K562 (cell line): Measurements from ENCODE around the gene POLR1H. TPM values are rescaled to one million over a fixed set of nuclear protein-coding genes. Genes with fewer than 3 reads are reported as not detected.

Experiments
- BHLHE40 ChIP-seq: IDR thresholded peaks from 2 replicates; pipeline ENCODE4 v1.6.1; 2011; ENCODE audit warnings: low read length, improper control_type of control experiment
- CEBPB ChIP-seq: fragments of 450-650 bp; IDR thresholded peaks from 2 replicates; pipeline ENCODE4 v1.6.1; 2016; ENCODE audit warnings: missing genetic modification characterization, missing compliant biosample characterization
- CHD2 ChIP-seq: IDR thresholded peaks from 2 replicates; pipeline ENCODE4 v1.6.1; 2011; ENCODE audit warnings: low read depth, low read length
- FOXA1 ChIP-seq: fragments of 450-650 bp; IDR thresholded peaks from 2 replicates; pipeline ENCODE4 v1.6.1; 2016; ENCODE audit warnings: mild to moderate bottlenecking, borderline replicate concordance
- MAFK ChIP-seq: IDR thresholded peaks from 2 replicates; pipeline ENCODE4 v1.6.1; 2011; ENCODE audit warnings: low read length, improper control_type of control experiment
- MTA1 ChIP-seq: fragments of 450-650 bp; IDR thresholded peaks from 2 replicates; pipeline ENCODE4 v1.6.1; 2017; ENCODE audit warnings: borderline replicate concordance
- PRPF4 ChIP-seq: fragments of 200-400 bp; formaldehyde crosslinking; IDR thresholded peaks from one replicate; pipeline ENCODE4 v1.6.1; 2017; ENCODE audit warnings: low read length, low read depth, mild to moderate bottlenecking; ENCODE audit not compliant: insufficient read depth, poor library complexity, severe bottlenecking
- RB1 ChIP-seq: fragments of 450-650 bp; IDR thresholded peaks from 2 replicates; pipeline ENCODE4 v1.6.1; 2017; ENCODE audit warnings: low read depth, mild to moderate bottlenecking
- XRCC3 ChIP-seq: fragments of 450-650 bp; IDR thresholded peaks from 2 replicates; pipeline ENCODE4 v1.6.1; 2017; ENCODE audit warnings: mild to moderate bottlenecking, moderate library complexity
- YBX1 ChIP-seq: fragments of 450-650 bp; IDR thresholded peaks from 2 replicates; pipeline ENCODE4 v1.7.1; 2016; ENCODE audit warnings: mild to moderate bottlenecking
- ZFX ChIP-seq: sonication (generic); formaldehyde crosslinking; IDR thresholded peaks from 2 replicates; pipeline ENCODE4 v1.8.0; 2022; ENCODE audit warnings: mild to moderate bottlenecking, missing genetic modification reagents, moderate library complexity
- ZNF124 ChIP-seq: sonication (generic); formaldehyde crosslinking; IDR thresholded peaks from 2 replicates; pipeline ENCODE4 v1.8.1; 2022; ENCODE audit warnings: missing genetic modification reagents
- ZNF408 ChIP-seq: fragments of 250-450 bp; sonication (Bioruptor Pico); IDR thresholded peaks from 2 replicates; pipeline ENCODE4 v1.4.0; 2020; ENCODE audit warnings: low read depth, mild to moderate bottlenecking, moderate library complexity
- polyA plus RNA-seq, 8 experiments: library from polyadenylated mRNA; depleted of rRNA in 4 of 8; stranded (reverse) in 5 of 8; unstranded in 3 of 8; fragments of >200 nt; fragmentation: Nextera tagmentation in 2 of 8; fragmentation: Illumina TruSeq in 1 of 8; extraction: Ambion mirVana in 2 of 8; extraction: Trizol in 1 of 8; gene quantifications; 2 replicates each; pipeline versions ENCODE4 v1.2.1 to v1.2.3, GENCODE V29; 2011 to 2014; ENCODE audit warnings: inconsistent platforms in 1 of 8, missing spikeins in 1 of 8
- total RNA-seq, 7 experiments: library from RNA; depleted of rRNA in 6 of 7; stranded (reverse); fragments of >200 nt in 6 of 7; fragmentation: Illumina TruSeq in 2 of 7; extraction: Trizol in 2 of 7; gene quantifications; 2 replicates each; pipeline versions ENCODE4 v1.2.1 to v1.2.3, GENCODE V29; 2011 to 2021; ENCODE audit warnings: low replicate concordance in 1 of 7
- TF ChIP-seq, protein P1 (sequence below): sonication (generic); formaldehyde crosslinking; IDR thresholded peaks from 2 replicates; pipeline ENCODE4 v1.8.0; 2022; ENCODE audit warnings: mild to moderate bottlenecking, missing genetic modification reagents, borderline replicate concordance
- TF ChIP-seq, protein P2 (sequence below): sonication (generic); formaldehyde crosslinking; IDR thresholded peaks from 2 replicates; pipeline ENCODE4 v1.4.0; 2020; ENCODE audit warnings: mild to moderate bottlenecking, missing genetic modification reagents
- TF ChIP-seq, protein P3 (sequence below): fragments of 450-650 bp; formaldehyde crosslinking; IDR thresholded peaks from 2 replicates; pipeline ENCODE4 v1.4.0; 2022; ENCODE audit warnings: missing genetic modification characterization
- TF ChIP-seq, protein P4 (sequence below): fragments of 450-650 bp; formaldehyde crosslinking; IDR thresholded peaks from 2 replicates; pipeline ENCODE4 v1.4.0; 2020; ENCODE audit warnings: mild to moderate bottlenecking, moderate library complexity
- TF ChIP-seq, protein P5 (sequence below): fragments of 450-650 bp; formaldehyde crosslinking; IDR thresholded peaks from 2 replicates; pipeline ENCODE4 v1.4.0; 2022; ENCODE audit warnings: mild to moderate bottlenecking, moderate library complexity
- TF ChIP-seq, protein P6 (sequence below): fragments of 250-450 bp; sonication (Bioruptor Pico); IDR thresholded peaks from 2 replicates; pipeline ENCODE4 v1.8.0; 2022; ENCODE audit warnings: inconsistent platforms

Gene POLR1H
- total and polyA plus RNA-seq, 9 of the 15 experiments (the other 6 are each of a cell fraction or from before 2014, with no cell fraction given): 92.2 to 333 (median 143) TPM

DNA sequence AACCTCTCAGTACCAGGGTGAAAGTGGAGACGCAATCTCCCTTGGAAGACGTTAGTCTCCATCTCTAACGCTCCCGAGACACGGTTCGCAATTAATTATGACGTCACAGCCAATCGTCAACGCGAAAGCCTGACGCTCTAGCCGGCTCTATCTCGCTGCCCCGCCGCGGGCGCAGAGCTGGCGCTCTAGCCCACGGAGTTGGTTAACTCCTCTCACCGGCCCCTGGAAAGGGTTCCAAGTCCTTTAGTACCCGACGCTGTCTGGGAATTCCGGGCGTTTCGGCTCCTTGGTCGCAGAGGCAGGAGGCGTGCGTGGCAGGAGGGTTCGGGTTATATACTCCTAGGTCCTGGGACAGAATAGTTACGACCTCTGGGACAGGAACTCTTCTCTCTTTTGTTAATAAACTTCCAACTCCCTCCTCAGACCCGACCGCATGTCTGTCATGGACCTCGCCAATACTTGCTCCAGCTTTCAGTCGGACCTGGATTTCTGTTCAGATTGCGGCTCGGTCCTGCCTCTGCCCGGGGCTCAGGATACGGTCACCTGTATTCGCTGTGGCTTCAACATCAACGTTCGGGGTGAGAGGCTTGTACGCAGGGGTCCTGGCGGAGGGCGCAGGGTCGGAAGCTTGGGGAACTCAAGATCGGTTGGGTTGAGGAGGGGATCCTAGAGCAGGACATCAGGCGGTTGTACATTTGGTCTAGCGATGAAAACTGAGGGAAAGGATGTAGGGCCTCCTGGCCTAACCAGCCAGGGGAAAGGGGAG lies at the start of gene POLR1H (continued):
- TF ChIP-seq, protein P1, sequence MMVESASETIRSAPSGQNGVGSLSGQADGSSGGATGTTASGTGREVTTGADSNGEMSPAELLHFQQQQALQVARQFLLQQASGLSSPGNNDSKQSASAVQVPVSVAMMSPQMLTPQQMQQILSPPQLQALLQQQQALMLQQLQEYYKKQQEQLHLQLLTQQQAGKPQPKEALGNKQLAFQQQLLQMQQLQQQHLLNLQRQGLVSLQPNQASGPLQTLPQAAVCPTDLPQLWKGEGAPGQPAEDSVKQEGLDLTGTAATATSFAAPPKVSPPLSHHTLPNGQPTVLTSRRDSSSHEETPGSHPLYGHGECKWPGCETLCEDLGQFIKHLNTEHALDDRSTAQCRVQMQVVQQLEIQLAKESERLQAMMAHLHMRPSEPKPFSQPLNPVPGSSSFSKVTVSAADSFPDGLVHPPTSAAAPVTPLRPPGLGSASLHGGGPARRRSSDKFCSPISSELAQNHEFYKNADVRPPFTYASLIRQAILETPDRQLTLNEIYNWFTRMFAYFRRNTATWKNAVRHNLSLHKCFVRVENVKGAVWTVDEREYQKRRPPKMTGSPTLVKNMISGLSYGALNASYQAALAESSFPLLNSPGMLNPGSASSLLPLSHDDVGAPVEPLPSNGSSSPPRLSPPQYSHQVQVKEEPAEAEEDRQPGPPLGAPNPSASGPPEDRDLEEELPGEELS (CRISPR knock-in tag): no peak
- no peak for TF ChIP-seq PRPF4
- no peak for TF ChIP-seq MAFK
- no peak; the same call in 1 of the 2 replicates for TF ChIP-seq CHD2
- TF ChIP-seq RB1: peak; percentile 85
- TF ChIP-seq ZNF124: no peak
- TF ChIP-seq, protein P2, sequence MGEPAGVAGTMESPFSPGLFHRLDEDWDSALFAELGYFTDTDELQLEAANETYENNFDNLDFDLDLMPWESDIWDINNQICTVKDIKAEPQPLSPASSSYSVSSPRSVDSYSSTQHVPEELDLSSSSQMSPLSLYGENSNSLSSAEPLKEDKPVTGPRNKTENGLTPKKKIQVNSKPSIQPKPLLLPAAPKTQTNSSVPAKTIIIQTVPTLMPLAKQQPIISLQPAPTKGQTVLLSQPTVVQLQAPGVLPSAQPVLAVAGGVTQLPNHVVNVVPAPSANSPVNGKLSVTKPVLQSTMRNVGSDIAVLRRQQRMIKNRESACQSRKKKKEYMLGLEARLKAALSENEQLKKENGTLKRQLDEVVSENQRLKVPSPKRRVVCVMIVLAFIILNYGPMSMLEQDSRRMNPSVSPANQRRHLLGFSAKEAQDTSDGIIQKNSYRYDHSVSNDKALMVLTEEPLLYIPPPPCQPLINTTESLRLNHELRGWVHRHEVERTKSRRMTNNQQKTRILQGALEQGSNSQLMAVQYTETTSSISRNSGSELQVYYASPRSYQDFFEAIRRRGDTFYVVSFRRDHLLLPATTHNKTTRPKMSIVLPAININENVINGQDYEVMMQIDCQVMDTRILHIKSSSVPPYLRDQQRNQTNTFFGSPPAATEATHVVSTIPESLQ (CRISPR knock-in tag): 0 out of 2 replicates have a peak, but pooled peaks have one; percentile 1
- TF ChIP-seq, protein P3, sequence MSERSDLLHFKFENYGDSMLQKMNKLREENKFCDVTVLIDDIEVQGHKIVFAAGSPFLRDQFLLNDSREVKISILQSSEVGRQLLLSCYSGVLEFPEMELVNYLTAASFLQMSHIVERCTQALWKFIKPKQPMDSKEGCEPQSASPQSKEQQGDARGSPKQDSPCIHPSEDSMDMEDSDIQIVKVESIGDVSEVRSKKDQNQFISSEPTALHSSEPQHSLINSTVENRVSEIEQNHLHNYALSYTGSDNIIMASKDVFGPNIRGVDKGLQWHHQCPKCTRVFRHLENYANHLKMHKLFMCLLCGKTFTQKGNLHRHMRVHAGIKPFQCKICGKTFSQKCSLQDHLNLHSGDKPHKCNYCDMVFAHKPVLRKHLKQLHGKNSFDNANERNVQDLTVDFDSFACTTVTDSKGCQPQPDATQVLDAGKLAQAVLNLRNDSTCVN (CRISPR knock-in tag): no peak
- TF ChIP-seq XRCC3: no peak
- peak; percentile 98 for TF ChIP-seq MTA1
- TF ChIP-seq FOXA1: no peak
- no peak for TF ChIP-seq ZNF408 (CRISPR knock-in tag)
- no peak for TF ChIP-seq YBX1
- TF ChIP-seq BHLHE40: peak; percentile 46
- TF ChIP-seq CEBPB (tag): peak; percentile 68; the same call in 1 of the 2 replicates
- TF ChIP-seq, protein P4, sequence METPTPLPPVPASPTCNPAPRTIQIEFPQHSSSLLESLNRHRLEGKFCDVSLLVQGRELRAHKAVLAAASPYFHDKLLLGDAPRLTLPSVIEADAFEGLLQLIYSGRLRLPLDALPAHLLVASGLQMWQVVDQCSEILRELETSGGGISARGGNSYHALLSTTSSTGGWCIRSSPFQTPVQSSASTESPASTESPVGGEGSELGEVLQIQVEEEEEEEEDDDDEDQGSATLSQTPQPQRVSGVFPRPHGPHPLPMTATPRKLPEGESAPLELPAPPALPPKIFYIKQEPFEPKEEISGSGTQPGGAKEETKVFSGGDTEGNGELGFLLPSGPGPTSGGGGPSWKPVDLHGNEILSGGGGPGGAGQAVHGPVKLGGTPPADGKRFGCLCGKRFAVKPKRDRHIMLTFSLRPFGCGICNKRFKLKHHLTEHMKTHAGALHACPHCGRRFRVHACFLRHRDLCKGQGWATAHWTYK (CRISPR knock-in tag): no peak
- peak; percentile 59 for TF ChIP-seq ZFX (CRISPR knock-in tag)
- TF ChIP-seq, protein P5, sequence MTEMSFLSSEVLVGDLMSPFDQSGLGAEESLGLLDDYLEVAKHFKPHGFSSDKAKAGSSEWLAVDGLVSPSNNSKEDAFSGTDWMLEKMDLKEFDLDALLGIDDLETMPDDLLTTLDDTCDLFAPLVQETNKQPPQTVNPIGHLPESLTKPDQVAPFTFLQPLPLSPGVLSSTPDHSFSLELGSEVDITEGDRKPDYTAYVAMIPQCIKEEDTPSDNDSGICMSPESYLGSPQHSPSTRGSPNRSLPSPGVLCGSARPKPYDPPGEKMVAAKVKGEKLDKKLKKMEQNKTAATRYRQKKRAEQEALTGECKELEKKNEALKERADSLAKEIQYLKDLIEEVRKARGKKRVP (CRISPR knock-in tag): no peak
- TF ChIP-seq, protein P6, sequence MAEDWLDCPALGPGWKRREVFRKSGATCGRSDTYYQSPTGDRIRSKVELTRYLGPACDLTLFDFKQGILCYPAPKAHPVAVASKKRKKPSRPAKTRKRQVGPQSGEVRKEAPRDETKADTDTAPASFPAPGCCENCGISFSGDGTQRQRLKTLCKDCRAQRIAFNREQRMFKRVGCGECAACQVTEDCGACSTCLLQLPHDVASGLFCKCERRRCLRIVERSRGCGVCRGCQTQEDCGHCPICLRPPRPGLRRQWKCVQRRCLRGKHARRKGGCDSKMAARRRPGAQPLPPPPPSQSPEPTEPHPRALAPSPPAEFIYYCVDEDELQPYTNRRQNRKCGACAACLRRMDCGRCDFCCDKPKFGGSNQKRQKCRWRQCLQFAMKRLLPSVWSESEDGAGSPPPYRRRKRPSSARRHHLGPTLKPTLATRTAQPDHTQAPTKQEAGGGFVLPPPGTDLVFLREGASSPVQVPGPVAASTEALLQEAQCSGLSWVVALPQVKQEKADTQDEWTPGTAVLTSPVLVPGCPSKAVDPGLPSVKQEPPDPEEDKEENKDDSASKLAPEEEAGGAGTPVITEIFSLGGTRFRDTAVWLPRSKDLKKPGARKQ (CRISPR knock-in tag): no peak
